ENCODE results near the gene RAB23.
"Not testable (repeated sequence)": the region's sequence is repeated elsewhere in the genome, so short reads cannot be mapped to it uniquely, and the experiment has no call there.

Gene RAB23

GRCh38 chr6:57243954-57244353 lies 21.8 kb upstream of the RAB23 start:
- DNase-seq (ENCODE audit: insufficient read length, low spot score) (no peak), FAIRE-seq (no peak)

- not testable (repeated sequence) for DNase-seq (ENCODE audit: insufficient read length, low spot score); FAIRE-seq
These were observed 21.4 kb upstream of the RAB23 start for GRCh38 chr6:57243526-57243925.

GRCh38 chr6:57242505-57242904 lies 20.4 kb upstream of the RAB23 start:
- DNase-seq (ENCODE audit: insufficient read length, low spot score) = peak; percentile 22
- no peak for FAIRE-seq

- no peak for DNase-seq (ENCODE audit: insufficient read length, low spot score)
- FAIRE-seq = no peak
These were observed 4.1 kb upstream of the RAB23 start for GRCh38 chr6:57226221-57226620.

GRCh38 chr6:57224769-57225515 lies 2.8 kb upstream of the RAB23 start:
- DNase-seq (ENCODE audit: insufficient read length, low spot score) = no peak
- FAIRE-seq = no peak

DNA sequence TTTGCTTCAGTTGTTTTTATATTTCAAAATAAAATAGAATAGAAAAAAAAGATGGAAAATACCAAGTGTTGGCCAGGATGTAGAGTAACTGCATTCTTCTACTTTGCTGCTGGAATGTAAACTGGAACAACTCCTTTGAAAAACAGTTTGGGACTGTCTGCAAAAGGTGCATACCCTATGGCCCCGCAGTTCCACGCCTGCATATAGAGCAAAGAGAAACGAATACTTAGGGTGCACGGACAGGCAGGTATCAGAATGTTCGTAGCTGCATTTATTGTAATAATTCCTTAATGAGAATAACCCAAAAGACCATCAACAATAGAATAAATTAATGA lies 603 bp upstream of the RAB23 start:
- no peak for FAIRE-seq
- DNase-seq (ENCODE audit: insufficient read length, low spot score) = no peak

DNA sequence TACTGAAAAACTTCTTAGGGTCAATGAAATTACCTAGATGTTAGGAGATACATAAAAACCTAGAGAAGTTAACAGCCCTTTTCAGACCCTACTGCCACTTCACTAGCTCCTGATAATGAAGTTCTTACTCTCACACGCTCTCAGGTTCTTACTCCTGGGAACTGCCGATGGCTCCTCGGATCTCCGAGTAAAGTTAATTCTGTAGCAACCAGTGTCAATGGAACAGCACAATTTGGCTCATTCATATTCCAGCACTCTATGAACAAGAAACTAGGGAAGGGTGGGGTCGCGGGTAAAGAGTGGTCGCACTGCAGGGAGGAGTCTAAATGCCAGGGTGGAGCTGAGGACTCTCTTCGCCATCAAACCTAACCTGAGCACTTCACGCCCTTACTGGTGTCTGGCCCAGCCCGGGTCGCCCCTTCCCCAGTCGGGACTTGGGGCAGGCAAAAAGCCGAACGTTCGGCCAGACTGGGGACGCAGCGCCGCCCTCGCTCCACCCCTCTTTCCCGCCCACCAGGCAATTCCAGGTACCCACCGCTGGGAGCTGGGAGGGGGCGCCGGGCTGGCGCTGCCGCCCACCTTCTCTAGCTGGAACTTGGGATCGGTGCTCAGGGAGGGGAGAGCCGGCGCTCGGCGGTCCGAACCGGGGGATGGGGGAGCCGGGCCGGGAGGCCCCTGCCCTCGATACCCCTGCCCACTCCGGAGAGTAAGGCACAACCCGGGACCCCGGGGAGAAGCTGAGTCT lies 744 bp downstream of the RAB23 start:
- DNase-seq (ENCODE audit: insufficient read length, low spot score) (peak; percentile 72), FAIRE-seq (peak; percentile 88)

DNA sequence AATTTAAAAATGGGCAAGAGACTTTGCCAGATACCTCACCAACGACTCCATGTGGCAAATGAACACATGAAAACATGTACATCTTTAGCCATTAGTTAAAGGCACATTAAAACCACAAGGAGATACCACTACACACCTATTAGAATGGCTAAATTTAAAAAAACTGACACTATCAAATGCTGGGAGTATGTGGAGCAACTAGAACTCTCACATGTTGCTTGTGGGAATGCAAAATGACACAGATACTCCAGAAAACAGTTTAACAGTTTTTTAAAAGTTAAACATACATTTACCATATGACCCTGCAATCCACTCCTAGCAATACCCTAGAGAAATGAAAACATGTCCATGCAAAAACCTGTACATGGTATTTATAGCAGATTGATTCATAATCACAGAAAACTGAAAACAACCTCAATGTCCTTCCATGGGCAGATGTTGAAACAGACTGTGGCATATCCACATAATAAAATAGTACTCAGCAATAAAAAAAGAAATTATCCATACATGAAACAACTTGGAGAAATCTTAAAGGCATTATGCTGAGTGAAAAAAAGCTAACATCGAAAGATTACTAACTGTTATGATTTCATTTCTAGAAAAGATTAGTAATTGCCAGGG lies 1.9 kb downstream of the RAB23 start:
- FAIRE-seq = no peak
- no peak for DNase-seq (ENCODE audit: insufficient read length, low spot score)

GRCh38 chr6:57217270-57217669 lies 4.8 kb downstream of the RAB23 start:
- DNase-seq (ENCODE audit: insufficient read length, low spot score) = no peak
- no peak for FAIRE-seq

DNA sequence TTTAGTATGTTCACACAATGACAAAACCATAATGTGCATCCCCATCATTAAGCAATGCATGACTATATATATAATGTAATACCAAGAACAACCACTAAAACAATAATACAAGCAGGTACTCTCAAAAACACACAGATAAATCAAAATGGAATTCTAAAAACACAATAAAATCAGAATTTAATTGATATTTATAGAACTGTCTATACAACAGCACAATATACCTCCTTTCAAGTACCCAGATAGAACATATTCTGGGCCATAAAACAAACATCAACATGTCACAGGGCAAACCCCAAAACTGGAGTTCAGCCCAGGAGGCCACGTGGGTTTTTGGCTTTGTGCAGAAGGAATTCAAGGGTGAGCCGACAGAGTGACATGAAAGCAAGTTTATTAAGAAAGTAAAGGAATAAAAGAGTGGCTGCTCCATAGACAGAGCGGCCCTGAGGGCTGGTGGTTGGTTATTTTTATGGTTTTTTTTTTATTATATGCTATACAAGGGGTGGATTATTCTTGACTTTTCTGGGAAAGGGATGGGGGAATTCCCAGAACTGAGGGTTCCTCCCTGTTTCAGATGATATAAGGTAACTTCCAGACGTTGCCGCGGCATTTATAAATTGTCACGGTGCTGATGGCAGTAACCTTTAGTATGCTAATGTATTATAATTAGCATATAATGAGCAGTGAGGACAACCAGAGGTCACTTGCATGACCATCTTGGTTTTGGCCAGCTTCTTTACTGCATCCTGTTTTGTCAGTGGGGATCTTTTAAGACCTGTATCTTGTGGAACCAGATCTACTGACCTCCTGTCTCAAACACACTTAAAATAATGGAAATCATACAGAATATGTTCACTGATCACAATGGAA lies 5.6 kb downstream of the RAB23 start:
- no peak for DNase-seq (ENCODE audit: insufficient read length, low spot score)
- FAIRE-seq = peak; percentile 9

DNA sequence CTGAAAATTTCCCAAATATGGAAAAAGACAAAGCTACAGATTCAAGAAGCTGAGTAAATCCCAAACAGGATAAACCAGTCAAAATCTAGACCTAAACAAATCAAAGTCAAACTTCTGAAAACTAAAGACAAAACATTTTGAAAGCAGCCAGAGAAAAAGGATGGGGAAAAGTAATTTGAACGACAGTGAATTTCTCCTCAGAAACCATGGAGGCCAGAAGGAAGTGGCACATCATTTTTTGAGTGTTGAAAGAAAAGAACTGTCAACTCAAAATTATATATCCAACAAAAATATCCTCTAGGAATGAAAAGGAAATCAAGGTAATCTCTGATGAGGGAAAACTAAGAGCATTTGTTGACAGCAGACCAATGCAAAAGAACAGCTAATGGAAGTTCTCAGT lies 6.8 kb downstream of the RAB23 start:
- FAIRE-seq (no peak), DNase-seq (ENCODE audit: insufficient read length, low spot score) (no peak)

DNA sequence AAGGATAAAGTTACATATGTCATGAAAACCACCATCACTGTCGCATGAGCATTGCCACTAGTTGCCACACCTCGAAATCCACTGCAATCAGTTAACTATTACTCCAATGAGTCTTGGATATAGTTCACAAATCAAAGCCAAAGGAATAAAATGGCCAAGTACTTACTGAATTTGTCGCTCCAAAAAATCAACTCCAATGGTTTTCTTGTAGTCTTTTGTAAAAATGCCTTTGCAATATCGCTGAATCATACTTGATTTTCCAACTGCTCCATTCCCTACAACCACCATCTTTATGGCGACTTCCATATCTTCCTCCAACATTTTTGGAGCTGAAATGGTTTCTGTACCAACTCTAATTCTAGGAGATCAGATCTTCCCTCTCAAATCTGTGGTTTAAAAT lies 12.0 kb downstream of the RAB23 start:
- DNase-seq (ENCODE audit: insufficient read length, low spot score) = no peak
- FAIRE-seq = no peak

DNA sequence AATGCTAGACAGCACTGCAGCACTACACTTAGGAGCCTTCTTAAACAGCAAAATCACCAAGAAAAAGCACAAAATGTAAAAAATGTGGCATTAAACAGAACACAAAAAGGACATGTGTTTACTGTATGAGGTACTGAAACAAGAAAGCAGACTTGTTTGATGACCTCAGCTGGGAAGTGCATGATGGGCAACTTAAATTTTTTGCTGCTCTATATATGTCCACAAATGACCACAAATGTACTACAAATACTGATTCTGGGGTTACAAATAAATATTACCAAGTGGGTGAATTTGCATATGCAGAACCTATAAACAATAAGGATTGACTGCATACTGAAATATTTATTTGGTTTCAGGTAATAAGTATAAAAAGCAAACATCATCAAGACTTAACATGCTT lies 13.1 kb downstream of the RAB23 start:
- no peak for DNase-seq (ENCODE audit: insufficient read length, low spot score)
- FAIRE-seq = no peak

DNA sequence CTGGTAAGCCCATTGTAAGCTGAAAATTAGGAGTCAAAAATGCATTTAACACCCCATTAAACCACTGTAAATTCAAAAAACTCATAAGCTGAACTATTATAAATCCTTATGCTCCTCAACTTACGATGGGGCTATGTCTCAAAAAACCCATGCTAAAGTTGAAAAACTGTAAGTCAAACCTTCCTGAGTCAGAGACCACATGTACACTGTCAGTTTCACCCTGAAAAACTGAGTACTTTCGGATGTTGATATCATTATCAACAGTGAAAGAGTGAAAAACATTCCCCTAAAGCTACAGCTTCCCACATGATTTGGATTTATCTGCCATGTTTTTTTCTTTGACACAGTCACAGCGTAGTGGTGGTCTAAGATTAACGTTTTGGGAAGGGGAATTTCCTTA lies 14.2 kb downstream of the RAB23 start:
- no peak for FAIRE-seq
- DNase-seq (ENCODE audit: insufficient read length, low spot score) = no peak

DNA sequence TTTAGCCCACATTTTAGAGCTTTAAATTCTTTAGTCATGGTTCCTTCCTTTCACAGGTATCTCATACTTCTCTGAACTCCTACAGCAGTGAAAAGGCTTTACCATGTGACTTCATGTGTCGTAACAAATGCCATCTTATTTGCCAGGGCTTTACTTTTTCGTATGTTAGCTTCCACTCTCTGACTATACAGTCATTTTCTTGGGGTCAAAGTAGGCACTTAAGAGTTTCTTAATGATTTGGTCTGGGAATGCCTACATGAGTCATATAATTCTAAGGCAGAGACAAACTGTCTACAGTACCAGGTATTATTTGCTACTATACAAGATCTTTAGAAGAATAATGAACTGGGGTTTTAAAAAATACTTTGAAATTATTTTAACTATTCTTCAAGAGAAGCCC lies 15.0 kb downstream of the RAB23 start:
- DNase-seq (ENCODE audit: insufficient read length, low spot score) = no peak
- no peak for FAIRE-seq

DNA sequence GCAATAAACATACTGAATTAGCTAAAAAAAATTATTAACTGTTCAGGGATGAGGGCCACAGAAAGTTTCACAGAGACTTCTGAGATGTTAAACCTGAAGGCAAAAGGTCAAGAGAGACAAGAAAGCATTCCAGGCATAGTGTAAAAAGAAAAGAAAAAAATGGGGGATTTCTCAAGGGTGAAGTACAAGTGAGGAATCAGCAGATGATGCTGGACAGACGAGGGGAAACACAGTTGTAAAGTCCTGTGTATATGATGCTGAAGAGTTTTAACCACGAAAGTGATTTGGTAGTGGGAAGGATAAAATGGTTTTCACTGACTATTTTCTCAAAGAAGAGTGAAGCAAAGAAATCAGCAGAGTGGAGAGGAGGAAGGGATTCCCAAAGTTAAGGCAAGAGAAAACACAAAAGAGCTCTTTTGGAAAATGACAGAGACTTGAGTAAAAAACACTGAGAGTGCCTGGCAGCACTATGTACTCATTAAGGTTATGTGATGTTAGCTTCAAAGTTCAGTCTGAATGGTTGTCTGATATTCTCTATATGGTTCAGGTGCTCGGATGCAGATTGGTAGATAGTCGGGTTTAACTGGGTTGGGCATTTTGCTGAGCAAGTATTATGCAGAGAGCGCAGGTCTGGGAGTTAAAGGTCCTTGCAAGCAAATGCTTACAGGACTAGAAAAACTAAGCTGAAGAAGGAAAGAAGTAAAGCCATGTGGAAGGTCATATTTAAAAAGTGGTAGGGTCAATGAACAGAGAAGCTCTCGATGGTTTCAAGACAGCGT lies 16.4 kb downstream of the RAB23 start:
- no peak for FAIRE-seq

GRCh38 chr6:57201718-57202117 lies 20.4 kb downstream of the RAB23 start:
- DNase-seq (ENCODE audit: insufficient read length, low spot score) = no peak
- no peak for FAIRE-seq

More for the DNA sequence above, 16.4 kb downstream of the RAB23 start:
- no peak for DNase-seq (ENCODE audit: insufficient read length, low spot score)

GRCh38 chr6:57198926-57199636 lies 23.0 kb downstream of the RAB23 start:
- DNase-seq (ENCODE audit: insufficient read length, low spot score) (no peak), FAIRE-seq (peak; percentile 62)

DNA sequence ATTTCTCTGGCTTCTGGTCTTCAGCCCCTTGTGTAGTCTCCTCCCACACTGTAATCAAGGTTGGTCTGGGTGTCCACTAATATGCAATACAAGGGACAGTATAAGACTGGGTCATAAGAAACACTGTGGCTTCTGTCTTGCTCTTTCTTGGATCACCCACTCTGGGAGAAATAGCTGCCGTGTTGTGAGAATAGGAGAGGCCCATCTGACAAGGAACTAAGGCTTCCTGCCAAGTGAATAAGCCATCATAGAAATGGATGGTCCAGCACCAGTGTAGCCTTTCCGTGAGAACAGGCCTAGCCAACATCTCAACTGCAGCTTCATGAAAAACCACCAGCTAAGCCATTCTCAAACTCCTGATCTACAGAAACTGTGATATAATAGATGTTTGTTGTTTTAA lies 26.6 kb downstream of the RAB23 start:
- peak; percentile 54 for FAIRE-seq
- DNase-seq (ENCODE audit: insufficient read length, low spot score) = no peak

- FAIRE-seq = no peak
These were observed 28.9 kb downstream of the RAB23 start for GRCh38 chr6:57193177-57193576.

More at GRCh38 chr6:57193177-57193576, 28.9 kb downstream of the RAB23 start:
- no peak for DNase-seq (ENCODE audit: insufficient read length, low spot score)
